MCF 10A (cell line): Measurements from ENCODE around the gene RSBN1. TPM values are rescaled to one million over a fixed set of nuclear protein-coding genes. Genes with fewer than 3 reads are reported as not detected.
"Not testable (repeated sequence)": the region's sequence is repeated elsewhere in the genome, so short reads cannot be mapped to it uniquely, and the experiment has no call there.

Experiments
- BruUV-seq: library from RNA; stranded (reverse); fragments of 400-500 nt; replicated peaks from 2 replicates; lab custom pipeline; 2021; lab: Mats Ljungman, UMichigan
- CTCF ChIA-PET: fragments of 300-600 bp; sonication (Branson Sonifier 250); formaldehyde crosslinking; extraction: SDS; loops from one replicate; lab custom pipeline; 2021; ENCODE audit warnings: antibody characterized with exemption, inconsistent platforms; lab: Yijun Ruan, JAX
- POLR2A ChIA-PET: fragments of 300-600, 350-650 bp; sonication (Branson Sonifier 250); formaldehyde crosslinking; extraction: SDS; loops from one replicate; lab custom pipeline; 2020; ENCODE audit warnings: antibody characterized with exemption, inconsistent platforms; lab: Yijun Ruan, JAX
- DNase-seq: peaks from one replicate; pipeline ENCODE4 v3.0.0-alpha.2; 2018; ENCODE audit not compliant: unreplicated experiment
- H3K27ac Mint-ChIP-seq: one replicate; pipeline ENCODE4 v1.8.0; 2022; ENCODE audit warnings: mild to moderate bottlenecking, low read depth, mixed read lengths; ENCODE audit not compliant: unreplicated experiment
- H3K27me3 Mint-ChIP-seq: one replicate; pipeline ENCODE4 v1.8.0; 2022; ENCODE audit warnings: mixed read lengths; ENCODE audit not compliant: insufficient read depth, unreplicated experiment
- H3K36me3 Mint-ChIP-seq: one replicate; pipeline ENCODE4 v1.8.0; 2022; ENCODE audit warnings: mild to moderate bottlenecking, moderate library complexity, mixed read lengths; ENCODE audit not compliant: insufficient read depth, unreplicated experiment
- H3K4me1 Mint-ChIP-seq: one replicate; pipeline ENCODE4 v1.8.0; 2022; ENCODE audit warnings: mixed read lengths; ENCODE audit not compliant: insufficient read depth, unreplicated experiment
- H3K4me3 Mint-ChIP-seq: one replicate; pipeline ENCODE4 v1.8.0; 2022; ENCODE audit warnings: mild to moderate bottlenecking, moderate library complexity, mixed read lengths; ENCODE audit not compliant: unreplicated experiment
- H3K9me3 Mint-ChIP-seq: one replicate; pipeline ENCODE4 v1.8.0; 2022; ENCODE audit warnings: mixed read lengths; ENCODE audit not compliant: unreplicated experiment
- intact Hi-C: fragments of 100-400 bp; cut with micrococcal nuclease; formaldehyde crosslinking; loops from 2 replicates; pipeline ENCODE4 v1.14.1; 2022
- total RNA-seq: library from RNA; stranded (reverse); gene quantifications from 2 replicates; pipeline ENCODE4 v1.2.3, GENCODE V29; 2022
- TF ChIP-seq, protein P1 (sequence below): fragments of 200-600 bp; IDR thresholded peaks from one replicate; pipeline ENCODE4 v1.8.0; 2022; ENCODE audit warnings: antibody characterized with exemption, mild to moderate bottlenecking; ENCODE audit not compliant: unreplicated experiment

RSBN1 gene
- total RNA-seq, 1 experiment from 2014 or later = 11.8 TPM

DNA sequence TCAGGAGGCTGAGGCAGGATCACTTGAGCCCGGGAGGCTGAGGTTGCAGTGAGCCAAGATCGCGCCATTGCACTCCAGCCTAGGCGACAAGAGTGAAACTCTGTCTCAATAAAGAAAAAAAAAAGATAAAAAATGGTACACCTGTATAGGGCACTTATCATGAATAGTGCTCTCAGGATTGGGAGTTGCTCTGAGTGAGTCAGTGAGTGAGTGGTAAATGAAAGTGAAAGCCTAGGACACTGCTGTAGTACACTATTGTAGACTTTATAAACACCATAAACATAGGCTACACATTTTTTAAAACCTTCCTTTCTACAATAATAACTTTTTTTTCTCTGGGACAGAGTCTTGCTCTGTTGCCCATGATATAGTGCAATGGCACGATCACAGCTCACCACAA lies 69.8 kb downstream of the RSBN1 start:
- POLR2A ChIA-PET = interaction anchor here (0.6 kb wide), 1 partner anchor 69 kb away, joined by 3 read pairs; no protein-coding TSS in a partner anchor
- no TSS peak for BruUV-seq
- TF ChIP-seq, protein P1, sequence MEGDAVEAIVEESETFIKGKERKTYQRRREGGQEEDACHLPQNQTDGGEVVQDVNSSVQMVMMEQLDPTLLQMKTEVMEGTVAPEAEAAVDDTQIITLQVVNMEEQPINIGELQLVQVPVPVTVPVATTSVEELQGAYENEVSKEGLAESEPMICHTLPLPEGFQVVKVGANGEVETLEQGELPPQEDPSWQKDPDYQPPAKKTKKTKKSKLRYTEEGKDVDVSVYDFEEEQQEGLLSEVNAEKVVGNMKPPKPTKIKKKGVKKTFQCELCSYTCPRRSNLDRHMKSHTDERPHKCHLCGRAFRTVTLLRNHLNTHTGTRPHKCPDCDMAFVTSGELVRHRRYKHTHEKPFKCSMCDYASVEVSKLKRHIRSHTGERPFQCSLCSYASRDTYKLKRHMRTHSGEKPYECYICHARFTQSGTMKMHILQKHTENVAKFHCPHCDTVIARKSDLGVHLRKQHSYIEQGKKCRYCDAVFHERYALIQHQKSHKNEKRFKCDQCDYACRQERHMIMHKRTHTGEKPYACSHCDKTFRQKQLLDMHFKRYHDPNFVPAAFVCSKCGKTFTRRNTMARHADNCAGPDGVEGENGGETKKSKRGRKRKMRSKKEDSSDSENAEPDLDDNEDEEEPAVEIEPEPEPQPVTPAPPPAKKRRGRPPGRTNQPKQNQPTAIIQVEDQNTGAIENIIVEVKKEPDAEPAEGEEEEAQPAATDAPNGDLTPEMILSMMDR = no peak
- H3K27me3 Mint-ChIP-seq = no peaks in the 10 kb centered on the region
- DNase-seq = no peak
- no peaks in the 10 kb centered on the region for H3K36me3 Mint-ChIP-seq
- no peak overlapping the region for H3K4me3 Mint-ChIP-seq
- peaks cover 15% of the 10 kb centered on the region for H3K4me1 Mint-ChIP-seq
- intact Hi-C loops = no loop called here
- no peaks in the 10 kb centered on the region for H3K9me3 Mint-ChIP-seq
- no peak overlapping the region for H3K27ac Mint-ChIP-seq
- CTCF ChIA-PET = interaction anchor here (0.7 kb wide), 1 partner anchor 50 kb away, joined by 3 read pairs; no protein-coding TSS in a partner anchor

DNA sequence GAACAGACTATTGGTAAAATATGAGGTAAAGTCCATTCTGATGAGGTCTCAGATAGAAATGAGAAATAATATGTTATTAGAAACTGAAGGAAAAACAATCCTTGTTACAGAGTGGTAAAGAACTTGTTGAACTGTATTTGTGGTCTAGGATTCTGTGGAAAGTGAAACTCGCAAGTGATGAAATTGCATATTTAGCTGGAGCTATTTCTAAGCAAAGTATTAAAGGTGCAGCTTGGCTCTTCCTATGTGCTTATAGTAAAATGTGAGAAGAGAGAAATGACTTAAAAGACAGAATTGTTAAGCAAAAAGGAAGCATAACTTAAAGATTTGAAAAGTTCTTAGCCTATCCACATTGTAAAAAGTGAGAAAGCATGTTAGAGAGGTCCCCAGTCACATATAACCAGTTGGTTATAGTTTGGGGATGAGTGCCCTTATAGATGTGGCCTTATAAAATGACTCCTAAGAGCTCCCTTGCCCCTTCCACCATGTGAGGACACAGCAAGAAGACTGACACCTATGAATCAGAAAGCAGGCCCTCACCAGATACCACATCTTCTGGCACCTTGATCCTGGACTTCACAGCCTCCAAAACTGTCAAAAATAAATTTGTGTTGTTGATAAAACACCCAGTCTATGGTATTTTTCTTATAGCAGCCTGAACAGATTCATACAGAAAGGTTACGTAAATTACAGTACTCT lies 77.8 kb downstream of the RSBN1 start:
- TF ChIP-seq, protein P1 = no peak
- Mint-ChIP-seq H3K27me3 (no peaks in the 10 kb centered on the region), H3K27ac (no peak overlapping the region), H3K36me3 (no peaks in the 10 kb centered on the region), H3K9me3 (no peaks in the 10 kb centered on the region), H3K4me1 (no peaks in the 10 kb centered on the region), H3K4me3 (no peak overlapping the region)
- no peak for DNase-seq
- intact Hi-C loops = no loop called here
- ChIA-PET CTCF (interaction anchor here (1.2 kb wide), 1 partner anchor 15 kb away, joined by 5 read pairs; no protein-coding TSS in a partner anchor), POLR2A (interaction anchor here (0.6 kb wide), 2 partner anchors 28 to 410 kb away, joined by 3 read pairs; no protein-coding TSS in a partner anchor)
- BruUV-seq = no TSS peak

DNA sequence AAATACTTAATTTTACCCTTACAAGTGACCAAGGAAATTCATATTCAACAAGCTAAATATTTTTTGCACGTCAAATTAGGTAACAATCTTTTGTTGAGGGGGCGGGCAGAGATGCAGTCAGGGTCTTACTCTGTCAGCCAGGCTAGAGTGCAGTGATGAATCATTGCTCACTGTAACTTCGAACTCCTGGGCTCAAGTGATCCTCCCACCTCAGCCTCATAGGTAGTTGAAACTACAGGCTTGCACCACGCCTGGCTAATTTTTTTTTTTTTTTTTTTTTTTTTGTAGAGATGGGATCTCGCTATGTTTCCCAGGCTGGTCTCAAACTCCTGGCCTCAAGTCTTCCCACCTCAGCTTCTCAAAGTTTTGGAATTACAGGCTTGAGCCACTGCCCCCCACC lies 79.5 kb downstream of the RSBN1 start:
- TF ChIP-seq, protein P1 = no peak
- Mint-ChIP-seq H3K4me1 (no peaks in the 10 kb centered on the region), H3K4me3 (no peak overlapping the region), H3K27me3 (no peaks in the 10 kb centered on the region), H3K36me3 (peaks cover 7% of the 10 kb centered on the region), H3K9me3 (no peaks in the 10 kb centered on the region), H3K27ac (no peak overlapping the region)
- ChIA-PET POLR2A (no interaction called here), CTCF (no interaction called here)
- DNase-seq = no peak
- BruUV-seq = no TSS peak
- intact Hi-C loops = no loop called here

DNA sequence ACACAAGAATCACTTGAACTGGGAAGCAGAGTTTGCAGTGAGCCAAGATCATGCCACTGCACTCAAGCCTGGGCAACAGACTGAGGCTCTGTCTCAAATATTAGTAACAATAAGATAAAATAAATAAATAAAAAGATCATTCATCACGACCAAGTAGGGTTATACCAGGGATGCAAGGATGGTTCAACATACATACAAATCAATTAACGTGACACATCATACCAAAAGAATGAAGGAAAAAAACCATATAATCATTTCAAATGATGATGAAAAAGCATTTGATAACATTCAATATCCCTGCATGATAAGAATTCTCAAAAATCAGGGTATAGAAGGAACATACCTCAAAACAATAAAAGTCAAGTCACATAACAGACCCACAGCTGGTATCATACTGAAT lies 91.3 kb downstream of the RSBN1 start:
- BruUV-seq = no TSS peak
- CTCF ChIA-PET = no interaction called here
- Mint-ChIP-seq H3K4me3 (no peak overlapping the region), H3K36me3 (peaks cover 12% of the 10 kb centered on the region), H3K4me1 (no peaks in the 10 kb centered on the region), H3K27ac (no peak overlapping the region), H3K9me3 (peaks cover 10% of the 10 kb centered on the region), H3K27me3 (no peaks in the 10 kb centered on the region)
- DNase-seq = no peak
- POLR2A ChIA-PET = interaction anchor here (0.6 kb wide), 2 partner anchors 9 to 38 kb away, joined by 3 to 5 read pairs; partner anchors contain the start of gene PHTF1
- TF ChIP-seq, protein P1 = no peak
- intact Hi-C loops = no loop called here

DNA sequence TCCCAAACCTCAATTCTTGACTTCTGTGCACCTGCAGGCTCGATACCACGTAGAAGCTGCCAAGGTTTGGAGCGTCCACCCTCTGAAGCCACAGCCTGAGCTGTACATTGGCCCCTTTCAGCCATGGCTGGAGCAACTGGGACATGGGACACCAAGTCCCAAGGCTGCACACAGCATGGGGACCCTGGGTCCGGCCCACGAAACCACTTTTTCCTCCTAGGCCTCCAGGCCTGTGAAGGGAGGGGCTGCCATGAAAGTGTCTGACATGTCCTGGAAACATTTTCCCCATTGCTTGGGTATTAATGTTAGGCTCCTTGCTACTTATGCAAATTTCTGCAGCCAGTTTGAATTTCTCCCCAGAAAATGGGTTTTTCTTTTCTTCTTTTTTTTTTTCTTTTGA lies 93.7 kb downstream of the RSBN1 start:
- intact Hi-C loops, H3K4me3 Mint-ChIP-seq, POLR2A ChIA-PET, H3K27me3 Mint-ChIP-seq, H3K27ac Mint-ChIP-seq, DNase-seq, BruUV-seq, H3K4me1 Mint-ChIP-seq: not testable (repeated sequence)
- H3K36me3 Mint-ChIP-seq = peaks cover 12% of the 10 kb centered on the region
- CTCF ChIA-PET = interaction anchor here (0.7 kb wide), 1 partner anchor 788 kb away, joined by 3 read pairs; no protein-coding TSS in a partner anchor
- H3K9me3 Mint-ChIP-seq = peaks cover 10% of the 10 kb centered on the region

DNA sequence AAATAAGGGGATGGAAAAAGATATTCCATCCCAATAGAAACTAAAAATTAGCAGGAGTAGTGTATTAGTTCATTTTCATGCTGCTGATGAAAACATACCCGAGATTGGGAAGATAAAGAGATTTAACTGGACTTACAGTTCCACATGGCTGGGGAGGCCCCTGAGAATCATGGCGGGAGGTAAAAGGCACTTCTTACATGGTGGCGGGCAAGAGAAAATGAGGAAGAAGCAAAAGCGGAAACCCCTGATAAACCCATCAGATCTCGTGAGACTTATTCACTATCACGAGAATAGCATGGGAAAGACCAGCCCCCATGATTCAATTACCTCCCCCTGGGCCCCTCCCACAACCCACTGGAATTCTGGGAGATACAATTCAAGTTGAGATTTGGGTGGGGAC lies 94.8 kb downstream of the RSBN1 start:
- Mint-ChIP-seq H3K36me3 (peaks cover 19% of the 10 kb centered on the region), H3K9me3 (peaks cover 10% of the 10 kb centered on the region)
- H3K27ac Mint-ChIP-seq, POLR2A ChIA-PET, DNase-seq, intact Hi-C loops, H3K4me1 Mint-ChIP-seq, H3K27me3 Mint-ChIP-seq, BruUV-seq, CTCF ChIA-PET, H3K4me3 Mint-ChIP-seq: not testable (repeated sequence)
